Suprapubic skin (tissue), 4 donors: Measurements from ENCODE around the gene CMBL. TPM values are rescaled to one million over a fixed set of nuclear protein-coding genes. Genes with fewer than 3 reads are reported as not detected.

Experiments used
- DNase-seq, 2 donors: peaks; one replicate each; pipeline ENCODE4 v3.0.0-alpha.2; 2019; ENCODE audit warnings: low spot score in 2 of 2
- H3K27ac ChIP-seq: fragments of 200-600 bp; sonication (generic); one replicate; pipeline ENCODE4 v1.5.1; 2019
- H3K27me3 ChIP-seq: fragments of 200-600 bp; sonication (generic); one replicate; pipeline ENCODE4 v1.5.1; 2019
- H3K36me3 ChIP-seq: fragments of 200-600 bp; sonication (generic); one replicate; pipeline ENCODE4 v1.5.1; 2019
- H3K4me1 ChIP-seq: fragments of 200-600 bp; sonication (generic); one replicate; pipeline ENCODE4 v1.5.1; 2019
- H3K4me3 ChIP-seq: fragments of 200-600 bp; sonication (generic); one replicate; pipeline ENCODE4 v1.5.1; 2019; ENCODE audit warnings: mild to moderate bottlenecking
- H3K9me3 ChIP-seq: fragments of 200-600 bp; sonication (generic); one replicate; pipeline ENCODE4 v1.5.1; 2019
- CTCF ChIP-seq, 2 donors: fragments of 200-600 bp in 1 of 2; fragments of 450-650 bp in 1 of 2; sonication (generic) in 1 of 2; IDR thresholded peaks; one replicate each; pipeline ENCODE4 v1.5.1; 2016 to 2019; ENCODE audit warnings: antibody characterized with exemption in 2 of 2, mild to moderate bottlenecking in 1 of 2, moderate library complexity in 1 of 2
- EP300 ChIP-seq: sonication (generic); formaldehyde crosslinking; IDR thresholded peaks from one replicate; pipeline ENCODE4 v1.6.1; 2017; ENCODE audit warnings: antibody characterized with exemption
- POLR2A ChIP-seq, 2 donors: fragments of 450-650 bp; IDR thresholded peaks; one replicate each; pipeline ENCODE4 v1.6.1; 2017; ENCODE audit warnings: antibody characterized with exemption in 2 of 2, mild to moderate bottlenecking in 2 of 2, moderate library complexity in 2 of 2
- POLR2AphosphoS5 ChIP-seq, 3 donors: sonication (generic); formaldehyde crosslinking; IDR thresholded peaks; one replicate each; pipeline ENCODE4 v1.6.1; 2017; ENCODE audit warnings: antibody characterized with exemption in 3 of 3
- WGBS: methylation state at CpG from one replicate; pipeline ENCODE4 v1.1.5; 2018; 5-methylcytosine and 5-hydroxymethylcytosine counted together
- total RNA-seq, 4 donors: library from RNA; depleted of rRNA; stranded (reverse); fragments of >200 nt; gene quantifications; one replicate each; pipeline ENCODE4 v1.1.0, GENCODE V29; 2016

CMBL gene
- total RNA-seq, 4 donors from 2014 or later: 0.93 to 4.8 (median 2.7) TPM

- TF ChIP-seq CTCF (IDR thresholded peaks at IDR 0.05) (no peak), EP300 (no peak), POLR2A (IDR thresholded peaks at IDR 0.05) (no peak), POLR2AphosphoS5 (IDR thresholded peaks at IDR 0.05) (no peak)
- Histone ChIP-seq H3K27ac (no peak overlapping the region), H3K4me3 (no peak overlapping the region), H3K27me3 (no peaks in the 10 kb centered on the region), H3K4me1 (peaks cover 10% of the 10 kb centered on the region), H3K9me3 (no peaks in the 10 kb centered on the region), H3K36me3 (no peaks in the 10 kb centered on the region)
- WGBS: 52% methylated on average over 9 of the region's 9 CpGs
- no peak for DNase-seq
Observed at GRCh38 chr5:10291692-10292339, 15.9 kb downstream of the CMBL start.

DNA sequence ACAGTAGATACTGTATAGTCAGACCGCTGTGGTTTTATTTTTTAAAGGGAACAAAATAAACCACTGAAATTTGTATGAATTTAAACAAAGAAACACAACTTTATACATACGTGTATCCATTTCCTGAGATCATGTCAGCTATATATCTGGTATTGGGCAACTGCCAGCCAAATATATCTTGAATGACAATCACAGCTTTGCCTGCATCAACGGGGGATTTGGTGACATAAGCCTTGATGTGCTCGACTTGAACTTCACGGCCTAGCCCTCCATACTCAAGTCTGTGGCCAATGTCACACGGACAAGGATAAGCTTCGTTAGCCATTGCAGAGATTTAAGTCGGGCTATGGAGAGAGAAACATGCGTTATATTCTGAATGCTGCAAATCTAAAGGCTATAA is 17.3 kb downstream of the CMBL start:
- WGBS: 86% methylated on average over 9 of the region's 9 CpGs

GRCh38 chr5:10289991-10290390 is 17.7 kb downstream of the CMBL start:
- 93% methylated on average over 5 of the region's 10 CpGs for WGBS
- Histone ChIP-seq H3K9me3 (no peaks in the 10 kb centered on the region), H3K4me3 (no peak overlapping the region), H3K36me3 (no peaks in the 10 kb centered on the region), H3K27me3 (no peaks in the 10 kb centered on the region), H3K4me1 (peaks cover 13% of the 10 kb centered on the region), H3K27ac (peak overlapping the region; percentile 3)
- TF ChIP-seq EP300: no peak
- no peak for TF ChIP-seq CTCF (IDR thresholded peaks at IDR 0.05)
- TF ChIP-seq POLR2AphosphoS5 (IDR thresholded peaks at IDR 0.05): no peak
- TF ChIP-seq POLR2A (IDR thresholded peaks at IDR 0.05): no peak
- DNase-seq: no peak

More for the DNA sequence above, 17.3 kb downstream of the CMBL start:
- Histone ChIP-seq H3K27ac (no peak overlapping the region), H3K36me3 (no peaks in the 10 kb centered on the region), H3K4me3 (no peak overlapping the region), H3K4me1 (peaks cover 13% of the 10 kb centered on the region), H3K9me3 (no peaks in the 10 kb centered on the region), H3K27me3 (no peaks in the 10 kb centered on the region)
- no peak for DNase-seq
- TF ChIP-seq POLR2AphosphoS5 (IDR thresholded peaks at IDR 0.05) (no peak), EP300 (no peak), POLR2A (IDR thresholded peaks at IDR 0.05) (no peak), CTCF (IDR thresholded peaks at IDR 0.05) (no peak)

GRCh38 chr5:10289353-10289752 is 18.3 kb downstream of the CMBL start:
- Histone ChIP-seq H3K27me3 (no peaks in the 10 kb centered on the region), H3K4me1 (peaks cover 13% of the 10 kb centered on the region), H3K27ac (peak overlapping the region; percentile 3), H3K4me3 (no peak overlapping the region), H3K36me3 (no peaks in the 10 kb centered on the region), H3K9me3 (no peaks in the 10 kb centered on the region)
- 29% methylated on average over 6 of the region's 6 CpGs for WGBS
- peak in 1 of 2 donors; percentile 78 for DNase-seq
- no peak for TF ChIP-seq EP300
- no peak for TF ChIP-seq CTCF (IDR thresholded peaks at IDR 0.05)
- no peak for TF ChIP-seq POLR2A (IDR thresholded peaks at IDR 0.05)
- TF ChIP-seq POLR2AphosphoS5 (IDR thresholded peaks at IDR 0.05): no peak

- TF ChIP-seq POLR2A (IDR thresholded peaks at IDR 0.05) (no peak), CTCF (IDR thresholded peaks at IDR 0.05) (no peak), EP300 (no peak), POLR2AphosphoS5 (IDR thresholded peaks at IDR 0.05) (no peak)
- Histone ChIP-seq H3K4me1 (peaks cover 13% of the 10 kb centered on the region), H3K27me3 (no peaks in the 10 kb centered on the region), H3K36me3 (no peaks in the 10 kb centered on the region), H3K9me3 (no peaks in the 10 kb centered on the region), H3K27ac (peak overlapping the region; percentile 48), H3K4me3 (no peak overlapping the region)
- peak; percentile 79 to 86 for DNase-seq
- 35% methylated on average over 12 of the region's 13 CpGs for WGBS
Observed at GRCh38 chr5:10288592-10289219, 19.0 kb downstream of the CMBL start.
